HPDE6-E6E7 (cell line): Measurements from ENCODE around the gene OCLN.
"Not testable (repeated sequence)": the region's sequence is repeated elsewhere in the genome, so short reads cannot be mapped to it uniquely, and the experiment has no call there.

Experiments
- DNase-seq: peaks from one replicate; pipeline ENCODE4 v3.0.0; 2011; ENCODE audit warnings: missing footprints; ENCODE audit errors: extremely low spot score

OCLN gene, protein sequence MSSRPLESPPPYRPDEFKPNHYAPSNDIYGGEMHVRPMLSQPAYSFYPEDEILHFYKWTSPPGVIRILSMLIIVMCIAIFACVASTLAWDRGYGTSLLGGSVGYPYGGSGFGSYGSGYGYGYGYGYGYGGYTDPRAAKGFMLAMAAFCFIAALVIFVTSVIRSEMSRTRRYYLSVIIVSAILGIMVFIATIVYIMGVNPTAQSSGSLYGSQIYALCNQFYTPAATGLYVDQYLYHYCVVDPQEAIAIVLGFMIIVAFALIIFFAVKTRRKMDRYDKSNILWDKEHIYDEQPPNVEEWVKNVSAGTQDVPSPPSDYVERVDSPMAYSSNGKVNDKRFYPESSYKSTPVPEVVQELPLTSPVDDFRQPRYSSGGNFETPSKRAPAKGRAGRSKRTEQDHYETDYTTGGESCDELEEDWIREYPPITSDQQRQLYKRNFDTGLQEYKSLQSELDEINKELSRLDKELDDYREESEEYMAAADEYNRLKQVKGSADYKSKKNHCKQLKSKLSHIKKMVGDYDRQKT

DNA sequence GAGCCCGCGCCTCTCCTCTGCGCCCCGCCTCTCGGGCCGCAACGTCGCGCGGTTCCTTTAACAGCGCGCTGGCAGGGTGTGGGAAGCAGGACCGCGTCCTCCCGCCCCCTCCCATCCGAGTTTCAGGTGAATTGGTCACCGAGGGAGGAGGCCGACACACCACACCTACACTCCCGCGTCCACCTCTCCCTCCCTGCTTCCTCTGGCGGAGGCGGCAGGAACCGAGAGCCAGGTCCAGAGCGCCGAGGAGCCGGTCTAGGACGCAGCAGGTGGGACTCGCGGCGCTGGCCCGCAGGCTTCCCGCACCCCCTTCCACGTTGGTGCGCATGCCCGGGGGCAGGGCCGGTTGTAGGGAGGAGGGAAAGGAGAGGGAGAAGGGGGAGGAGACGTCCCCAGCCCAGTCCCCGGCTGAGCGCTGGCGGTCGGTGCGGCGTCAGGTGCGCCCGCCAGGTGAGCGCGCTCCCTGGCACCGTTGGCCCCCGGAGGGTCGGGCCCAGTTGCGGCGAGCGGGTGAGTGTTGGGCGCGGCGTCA is at the start of gene OCLN:
OCLN (plus strand) TSS at position 400 of the 532 bp plus-strand sequence. CDS start 11,455 bp downstream, outside the sequence.
- peak; percentile 78 for DNase-seq

DNA sequence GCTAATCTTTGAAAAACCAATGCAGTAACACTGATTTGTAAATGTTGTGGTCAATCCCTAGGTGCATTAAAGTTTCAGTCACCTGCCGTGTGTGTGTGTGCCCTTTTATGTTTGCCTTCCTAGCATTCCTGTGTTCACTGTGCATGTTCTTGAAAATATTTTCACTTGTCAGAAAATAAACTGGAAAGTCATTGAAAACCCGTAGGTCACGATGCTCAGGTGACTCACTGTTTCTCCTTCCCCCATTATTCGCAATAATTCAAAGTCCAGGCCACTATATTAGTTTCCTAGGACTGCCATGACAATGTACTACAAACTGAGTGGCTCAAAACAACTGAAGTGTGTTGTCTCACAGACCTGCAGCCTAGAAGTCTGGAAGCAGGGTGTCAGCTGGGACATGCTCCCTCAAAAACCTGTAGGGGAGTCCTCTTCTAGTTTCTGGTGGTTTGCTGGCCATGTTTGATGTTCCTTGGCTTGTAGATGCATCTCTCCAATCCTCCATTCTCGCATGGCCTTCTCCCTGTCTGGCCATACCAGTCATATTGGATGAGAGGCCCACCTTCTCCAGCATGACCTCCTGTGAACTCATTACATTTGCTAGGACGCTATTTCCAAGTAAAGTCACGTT is 48.3 kb upstream of the OCLN start:
- DNase-seq, result no peak

DNA sequence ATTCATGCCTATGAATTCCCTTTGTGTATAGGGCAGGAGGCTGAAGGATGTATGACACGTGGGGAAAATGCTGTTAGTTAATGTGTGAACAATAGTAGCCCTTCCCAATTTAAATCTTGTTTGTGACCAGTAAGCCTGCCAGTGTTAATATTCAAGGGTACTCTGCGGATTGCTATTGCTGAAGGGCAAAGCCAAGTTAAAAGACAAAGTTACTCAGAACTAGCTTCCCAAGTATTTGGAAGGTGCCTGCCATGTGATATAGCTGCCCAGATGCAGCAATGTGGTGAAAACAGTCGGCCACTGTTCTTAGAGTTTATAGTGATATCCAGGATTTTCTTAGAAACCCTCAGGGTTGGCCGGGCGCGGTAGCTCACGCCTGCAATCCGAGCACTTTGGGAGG is 43.1 kb upstream of the OCLN start:
- DNase-seq, result no peak

DNA sequence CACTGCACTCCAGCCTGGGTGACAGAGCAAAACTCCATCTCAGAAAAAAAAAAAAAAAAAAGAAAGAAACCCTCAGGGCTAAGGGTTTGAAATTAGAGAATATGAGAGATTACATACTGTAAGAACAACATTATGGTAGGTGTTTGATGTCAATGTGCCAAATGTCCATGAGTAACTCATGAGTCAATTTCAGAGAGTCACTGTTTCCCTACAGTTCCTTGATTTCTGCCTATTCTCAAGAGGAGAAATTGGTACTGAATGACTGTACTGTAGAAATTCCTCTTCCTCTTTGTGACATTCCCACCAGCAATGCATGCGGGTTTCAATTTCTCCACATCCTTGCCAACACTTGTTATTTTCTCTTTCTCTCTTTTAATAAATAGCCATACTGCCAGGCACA is 42.5 kb upstream of the OCLN start:
- DNase-seq, result peak; percentile 79

DNA sequence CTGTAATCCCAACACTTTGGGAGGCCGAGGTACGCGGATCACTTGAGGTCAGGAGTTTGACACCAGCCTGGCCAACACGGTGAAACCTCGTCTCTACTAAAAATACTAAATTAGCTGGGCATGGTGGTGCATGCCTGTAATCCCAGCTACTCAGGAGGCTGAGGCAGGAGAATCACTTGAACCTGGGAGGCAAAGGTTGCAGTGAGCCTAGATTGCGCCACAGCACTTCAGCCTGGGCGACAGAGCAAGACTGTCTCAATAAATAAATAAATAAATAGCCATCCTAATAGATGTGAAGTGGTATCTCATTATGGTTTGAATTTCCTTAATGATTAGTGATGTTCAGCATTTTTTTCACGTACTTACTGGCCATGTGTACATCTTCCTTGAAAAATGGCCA is 42.1 kb upstream of the OCLN start:
- DNase-seq, result not testable (repeated sequence)

DNA sequence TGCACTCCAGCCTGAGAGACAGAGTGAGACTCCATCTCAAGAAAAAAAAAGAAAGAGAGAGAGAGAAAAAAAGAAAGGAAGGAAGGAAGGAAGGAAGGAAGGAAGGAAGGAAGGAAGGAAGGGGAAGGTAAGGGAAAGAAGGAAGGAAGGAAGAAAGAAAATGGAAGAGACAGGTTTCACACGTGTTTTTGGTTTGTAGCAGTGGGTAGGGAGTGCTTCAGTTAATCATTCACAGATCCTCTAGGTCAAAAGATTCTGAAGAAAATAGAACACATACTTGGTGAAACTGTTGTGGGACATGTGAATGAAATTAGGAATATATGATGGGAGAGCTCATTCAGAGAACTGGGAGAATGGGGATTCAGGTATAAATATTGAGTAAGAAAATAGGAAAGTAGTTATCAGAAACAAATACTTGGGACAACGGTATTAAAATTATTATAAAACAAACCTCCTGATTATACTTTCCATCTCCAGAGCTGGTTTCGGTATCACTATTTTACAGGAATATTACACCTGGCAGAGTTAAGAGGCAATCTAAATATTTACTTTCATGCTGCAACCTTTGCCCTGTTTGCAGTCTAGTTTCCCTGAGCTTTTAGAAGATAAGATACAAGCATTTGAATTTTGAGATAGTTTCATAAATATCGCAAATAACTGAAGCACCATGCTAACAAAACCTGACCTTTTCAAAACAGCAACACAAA is 40.5 kb upstream of the OCLN start:
- no peak for DNase-seq

DNA sequence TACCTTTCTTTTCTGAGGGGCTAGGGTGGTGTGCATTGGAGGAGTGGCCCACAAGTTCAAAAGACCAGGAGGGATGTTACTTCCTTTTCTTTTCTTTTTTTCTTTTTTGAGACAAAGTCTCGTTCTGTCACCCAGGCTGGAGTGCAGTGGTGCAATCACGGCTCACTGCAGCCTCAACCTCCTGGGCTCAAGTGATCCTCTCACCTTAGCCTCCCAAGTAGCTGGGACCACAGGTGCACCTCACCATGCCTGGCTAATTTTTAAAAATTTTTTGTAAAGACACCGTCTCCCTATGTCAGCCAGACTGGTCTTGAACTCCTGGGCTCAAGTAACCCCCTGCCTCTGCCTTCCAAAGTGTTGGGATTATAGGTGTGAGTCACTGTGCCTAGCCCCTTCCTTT is 39.1 kb upstream of the OCLN start:
- not testable (repeated sequence) for DNase-seq

DNA sequence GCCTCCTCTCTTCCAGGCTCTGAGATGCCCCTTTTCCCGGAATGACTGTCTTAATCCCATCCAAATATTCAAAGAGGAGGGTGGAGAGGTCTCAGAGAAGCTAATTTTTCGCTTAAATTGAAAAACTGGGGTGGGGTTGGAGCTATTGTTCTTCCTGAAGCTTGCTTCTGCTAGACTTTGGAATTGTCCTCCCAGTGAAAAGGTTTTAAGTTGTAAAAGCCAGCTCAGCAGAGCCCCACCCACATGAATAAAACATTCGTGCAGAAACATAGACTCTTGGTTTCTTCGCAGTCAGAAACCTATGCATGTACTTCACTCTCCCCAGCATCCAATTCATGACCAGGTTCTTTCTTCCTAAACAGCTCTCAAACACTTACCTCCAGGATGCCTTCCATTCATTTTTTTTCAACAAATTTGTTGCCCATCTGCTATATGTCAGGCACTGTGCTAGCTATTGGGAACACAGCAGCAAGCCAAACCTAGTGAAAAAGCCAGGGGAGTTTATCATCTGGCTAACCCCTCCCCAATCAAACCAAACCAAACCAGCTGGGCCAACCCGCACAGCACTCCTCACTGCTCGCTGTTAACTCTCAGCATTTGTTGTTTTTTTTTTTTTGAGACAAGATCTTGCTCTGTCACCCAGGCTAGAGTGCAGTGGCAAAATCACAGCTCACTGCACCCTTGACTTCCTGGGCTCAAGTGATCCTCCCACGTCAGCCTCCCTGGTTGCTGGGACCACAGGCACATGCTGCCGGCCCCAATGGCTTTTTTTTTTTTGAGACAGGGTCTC is 37.9 kb upstream of the OCLN start:
- DNase-seq, result no peak

DNA sequence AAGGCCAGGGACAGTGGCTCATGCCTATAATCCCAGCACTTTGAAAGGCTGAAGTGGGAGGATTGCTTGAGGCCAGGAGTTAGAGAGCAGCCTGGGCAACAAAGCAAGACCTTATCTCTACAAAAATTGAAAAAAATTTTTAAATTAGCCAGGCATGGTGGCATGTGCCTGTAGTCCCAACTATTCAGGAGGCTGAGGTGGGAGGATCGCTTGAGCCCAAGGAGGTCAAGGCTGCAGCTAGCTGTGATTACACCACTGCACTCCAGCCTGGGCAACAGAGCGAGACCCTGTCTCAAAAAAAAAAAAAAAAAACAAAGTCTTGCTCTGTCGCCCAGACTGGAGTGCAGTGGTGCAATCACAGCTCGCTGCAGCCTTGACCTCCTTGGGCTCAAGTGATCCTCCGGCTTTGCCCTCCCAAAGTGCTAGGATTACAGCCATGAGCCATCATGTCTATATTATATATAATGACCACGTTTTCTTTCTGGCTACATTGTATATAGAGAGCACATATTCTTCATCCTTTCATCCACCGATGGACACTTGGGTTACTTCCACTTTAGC is 37.1 kb upstream of the OCLN start:
- DNase-seq, result not testable (repeated sequence)

DNA sequence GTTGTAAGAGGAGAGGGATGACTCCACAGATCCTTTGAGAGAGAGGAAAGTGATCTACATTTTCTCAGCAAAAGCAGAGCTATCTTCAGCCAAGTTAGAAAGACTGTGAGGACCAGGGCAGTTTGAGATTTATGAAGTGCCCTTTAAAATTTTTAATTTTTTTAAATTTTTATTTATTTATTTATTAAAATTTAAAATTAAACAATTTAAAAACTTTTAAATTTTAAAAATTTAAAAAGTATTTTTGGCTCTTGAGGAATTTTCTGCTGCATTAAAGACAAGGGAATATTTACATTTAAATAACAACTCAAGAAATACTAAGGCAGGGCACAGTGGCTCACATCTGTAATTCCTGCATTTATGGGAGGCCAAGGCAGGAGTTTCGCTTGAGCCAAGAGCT is 30.4 kb upstream of the OCLN start:
- DNase-seq, result no peak

DNA sequence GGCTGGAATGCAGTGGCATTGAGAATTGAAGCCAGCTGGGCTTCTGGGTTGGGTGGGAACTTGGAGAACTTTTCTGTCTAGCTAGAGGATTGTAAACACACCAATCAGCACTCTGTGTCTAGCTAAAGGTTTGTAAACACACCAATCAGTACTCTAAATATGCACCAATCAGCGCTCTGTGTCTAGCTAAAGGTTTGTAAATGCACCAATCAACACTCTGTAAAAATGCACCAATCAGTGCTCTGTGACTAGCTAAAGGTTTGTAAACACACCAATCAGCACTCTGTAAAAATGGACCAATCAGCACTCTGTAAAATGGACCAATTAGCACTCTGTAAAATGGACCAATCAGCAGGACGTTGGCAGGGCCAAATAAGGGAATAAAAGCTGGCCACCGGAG is 26.2 kb upstream of the OCLN start:
- DNase-seq, result not testable (repeated sequence)

DNA sequence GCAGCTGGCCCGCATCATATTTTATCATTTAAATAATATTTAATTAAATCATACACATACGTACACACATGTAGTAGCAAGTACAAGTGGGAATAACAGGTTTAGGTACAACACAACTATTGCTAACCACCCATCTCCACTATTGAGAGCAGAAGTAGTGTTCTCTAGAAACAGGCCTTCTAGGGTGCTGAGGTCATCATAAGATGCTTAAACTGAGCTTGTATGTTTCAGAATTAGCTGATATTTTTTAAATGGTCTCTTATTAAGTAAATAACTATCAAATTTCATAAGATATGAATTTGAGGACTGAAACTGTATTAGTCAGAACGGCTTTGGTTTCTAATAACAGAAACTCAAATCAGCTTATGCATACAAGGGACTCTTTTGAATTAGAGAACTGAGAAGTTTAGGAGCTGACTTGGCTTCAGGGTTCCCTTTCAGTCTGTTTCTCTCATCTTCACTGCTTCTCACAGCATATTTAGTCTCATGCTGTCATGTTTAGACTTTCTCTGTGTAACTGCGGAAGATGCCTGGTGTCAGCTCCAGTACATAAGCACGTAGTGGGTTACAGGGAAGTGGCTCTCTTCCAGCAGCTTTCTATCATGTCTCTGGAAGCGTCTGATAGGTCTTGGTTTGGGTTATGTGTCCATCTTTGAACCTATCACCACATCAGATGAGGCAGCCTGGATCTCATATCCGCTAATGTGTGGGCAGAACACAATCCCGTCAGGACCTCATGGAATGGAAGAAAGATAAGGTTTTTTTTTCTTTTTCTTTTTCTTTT is 25.0 kb upstream of the OCLN start:
- no peak for DNase-seq

DNA sequence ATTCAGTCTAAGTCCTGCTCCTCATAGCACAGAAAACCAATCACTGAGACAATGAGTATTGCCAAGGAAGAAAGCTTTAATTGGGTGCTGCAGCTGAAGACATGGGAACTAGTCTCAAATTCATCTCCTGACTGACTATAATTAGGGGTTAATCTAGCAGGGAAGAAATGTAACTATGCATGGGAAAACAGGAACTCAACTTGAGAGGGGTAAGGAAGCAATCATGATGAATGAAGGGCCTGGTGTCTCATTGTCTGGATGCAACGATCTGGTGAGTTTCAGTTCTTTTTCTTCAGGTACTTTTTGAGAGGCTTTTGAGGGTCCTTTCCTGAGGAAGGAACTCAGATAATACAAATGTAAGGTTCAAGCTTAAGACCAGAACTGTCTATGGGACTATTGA is 24.0 kb upstream of the OCLN start:
- no peak for DNase-seq

DNA sequence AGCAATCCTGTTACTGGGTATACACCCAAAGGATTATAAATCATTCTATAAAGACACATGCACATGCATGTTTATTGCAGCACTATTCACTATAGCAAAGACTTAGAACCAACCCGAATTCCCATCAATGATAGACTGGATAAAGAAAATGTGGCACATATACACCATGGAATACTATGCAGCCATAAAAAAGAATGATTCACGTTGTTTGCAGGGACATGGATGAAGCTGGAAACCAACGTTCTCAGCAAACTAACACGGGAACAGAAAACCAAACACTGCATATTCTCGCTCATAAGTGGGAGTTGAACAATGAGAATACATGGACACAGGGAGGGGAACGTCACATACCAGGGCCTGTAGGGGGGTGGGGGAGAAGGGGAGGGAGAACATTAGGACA is 21.1 kb upstream of the OCLN start:
- DNase-seq, result not testable (repeated sequence)

DNA sequence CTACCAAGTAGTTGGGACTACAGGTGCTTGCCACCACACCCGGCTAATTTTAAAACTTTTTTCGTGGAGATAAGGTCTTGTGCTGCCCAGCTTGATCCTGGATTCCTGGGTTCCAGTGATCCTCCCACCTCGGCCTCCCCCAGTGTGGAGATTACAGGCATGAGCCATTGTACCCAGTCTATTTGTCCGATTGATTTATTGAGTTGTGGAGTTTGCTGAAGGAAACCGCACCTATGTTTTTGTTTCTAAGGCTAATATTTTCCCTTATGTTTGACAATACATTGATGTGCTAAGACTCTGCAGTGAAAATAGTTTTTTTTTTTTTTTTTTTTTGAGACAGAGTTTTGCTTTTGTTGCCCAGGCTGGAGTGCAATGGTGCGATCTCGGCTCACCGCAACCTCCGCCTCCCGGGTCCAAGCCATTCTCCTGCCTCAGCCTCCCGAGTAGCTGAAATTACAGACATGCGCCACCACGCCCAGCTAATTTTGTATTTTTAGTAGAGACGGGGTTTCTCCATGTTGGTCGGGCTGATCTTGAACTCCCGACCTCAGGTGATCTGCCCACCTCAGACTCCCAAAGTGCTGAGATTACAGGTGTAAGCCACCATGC is 20.0 kb upstream of the OCLN start:
- DNase-seq, result not testable (repeated sequence)

DNA sequence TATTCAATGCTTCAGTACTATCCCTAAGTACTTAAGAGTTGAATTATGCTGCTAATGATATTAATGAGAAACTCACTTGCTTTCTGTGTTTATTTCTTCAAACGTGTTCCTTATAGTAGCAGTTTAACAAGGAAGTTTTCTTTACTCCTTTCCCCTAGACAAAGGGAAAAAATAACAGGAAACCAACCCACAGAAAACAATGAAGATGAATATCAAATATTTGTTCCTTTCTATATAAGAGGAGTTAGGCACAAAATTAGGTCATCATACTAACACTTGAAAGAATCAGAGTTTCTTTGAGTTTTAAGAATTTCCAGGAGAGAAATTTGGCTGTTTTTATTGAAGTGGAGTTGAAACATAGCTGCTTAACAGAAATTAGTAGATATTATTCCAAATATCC is 15.4 kb upstream of the OCLN start:
- no peak for DNase-seq

DNA sequence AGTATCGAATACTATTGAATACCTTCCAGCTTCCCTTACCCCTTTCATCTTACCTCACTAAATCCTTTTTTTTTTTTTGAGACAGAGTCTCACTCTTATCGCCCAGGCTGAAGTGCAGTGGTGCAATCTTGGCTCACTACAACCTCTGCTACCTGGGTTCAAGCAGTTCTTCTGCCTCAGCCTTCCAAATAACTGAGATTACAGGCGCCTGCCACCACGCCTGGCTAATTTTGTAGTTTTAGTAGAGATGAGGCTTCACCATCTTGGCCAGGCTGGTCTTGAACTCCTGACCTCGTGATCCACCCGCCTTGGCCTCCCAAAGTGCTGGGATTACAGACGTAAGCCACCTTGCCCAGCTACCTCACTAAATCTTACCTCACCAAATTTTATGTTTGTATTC is 14.3 kb upstream of the OCLN start:
- DNase-seq, result not testable (repeated sequence)

DNA sequence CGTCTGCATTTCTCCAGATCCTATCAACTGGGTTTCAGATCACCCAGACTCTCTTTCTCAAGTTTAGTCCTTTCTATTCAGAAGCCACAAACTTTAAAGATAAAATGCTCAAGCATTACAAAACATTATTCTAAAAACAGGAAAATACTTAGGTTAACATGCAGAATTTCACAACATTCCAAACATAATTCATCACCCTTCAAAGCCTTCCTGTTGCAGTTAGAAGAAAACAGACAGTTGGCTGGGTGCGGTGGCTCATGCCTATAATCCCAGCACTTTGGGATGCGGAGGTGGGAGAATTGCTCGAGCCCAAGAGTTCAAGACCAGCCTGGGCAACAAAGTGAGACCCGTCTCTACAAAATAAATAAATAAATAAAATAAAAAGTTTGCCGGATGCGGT is 7.7 kb upstream of the OCLN start:
- no peak for DNase-seq

DNA sequence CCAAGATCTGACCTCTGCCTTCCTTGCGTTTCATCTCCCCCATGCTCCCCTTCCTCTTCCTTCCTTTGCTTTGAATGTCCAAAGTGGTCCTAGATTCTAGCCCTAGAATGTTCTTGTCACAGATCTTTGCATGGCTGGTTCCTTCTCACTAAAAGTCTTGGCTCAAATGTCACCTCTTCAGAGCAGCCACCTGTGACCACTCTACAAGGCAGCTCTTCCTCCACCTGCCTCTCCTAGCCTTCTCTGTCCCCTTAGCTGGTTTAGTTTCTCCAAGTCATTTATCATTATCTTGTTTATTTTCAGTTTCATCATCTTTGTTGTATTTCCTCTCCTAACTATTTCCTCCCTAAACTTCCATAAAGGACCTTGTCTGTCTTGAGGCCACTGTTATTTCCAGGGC is 7.1 kb upstream of the OCLN start:
- DNase-seq, result no peak

DNA sequence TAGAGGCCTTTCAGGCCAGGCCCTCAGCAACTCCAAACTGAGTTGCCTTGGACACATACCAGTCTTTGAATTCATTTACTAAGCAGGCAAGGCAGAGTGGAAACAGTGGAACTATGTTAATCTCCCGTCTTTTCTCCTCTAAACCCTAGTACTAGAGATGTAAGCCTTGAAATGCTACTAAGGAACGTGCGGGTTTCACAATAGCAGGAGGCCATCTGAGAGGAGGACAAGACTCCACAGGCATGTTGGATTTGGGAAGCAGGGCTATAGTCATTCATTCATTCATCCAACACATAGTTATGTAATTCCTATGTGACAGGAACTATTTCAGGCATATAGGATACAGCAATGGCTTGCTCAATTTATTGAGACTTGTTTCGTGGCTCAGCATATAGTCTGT is 3.3 kb upstream of the OCLN start:
- no peak for DNase-seq
